ENCODE measurements around the gene GIPC3. TPM values are rescaled to one million over a fixed set of nuclear protein-coding genes. Genes with fewer than 3 reads are reported as not detected.

The GIPC3 gene
- total and polyA plus RNA-seq, 2 of the 8 experiments (the other 6 are each of a cell fraction or from before 2014, with no cell fraction given): 1.0 to 1.2 TPM

DNA sequence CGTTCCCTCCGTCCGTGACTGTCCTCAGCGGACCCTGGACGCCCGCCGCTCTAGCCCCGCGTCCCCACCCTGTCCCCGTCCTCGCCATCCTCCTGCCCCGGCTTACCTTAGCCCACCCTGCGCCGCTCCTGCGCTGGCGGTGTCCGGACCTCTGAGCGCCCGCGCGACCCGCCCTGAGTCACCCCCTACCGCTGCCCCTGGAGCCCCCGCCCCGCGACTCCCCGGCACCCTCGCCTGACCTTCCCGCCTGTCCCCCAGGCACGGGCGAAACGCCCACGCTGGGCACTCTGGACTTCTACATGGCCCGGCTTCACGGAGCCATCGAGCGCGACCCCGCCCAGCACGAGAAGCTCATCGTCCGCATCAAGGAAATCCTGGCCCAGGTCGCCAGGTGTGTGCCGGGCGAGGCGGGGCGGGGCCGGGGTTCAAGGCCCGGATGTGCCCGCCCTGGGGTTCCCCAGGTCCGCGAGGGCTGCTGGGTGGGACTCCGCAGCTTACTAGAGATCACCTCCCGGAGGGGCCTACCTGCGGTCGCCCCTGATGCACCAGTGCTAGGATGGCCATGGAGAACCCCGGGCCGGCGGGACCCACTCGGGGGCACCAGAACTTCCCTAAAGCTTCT, 7.4 kb upstream of the GIPC3 start:
- 8% methylated on average over 17 of the region's 60 CpGs; no CpG with 5 or more reads in 1 of the 2 experiments for WGBS, 2 experiments (ENCODE audit: extremely low coverage in 1 of 2, insufficient coverage in 1 of 2, insufficient read length in 1 of 2, insufficient replicate concordance in 2 of 2, low coverage in 1 of 2, low lambda C conversion rate in 2 of 2, missing lambda C conversion rate in 1 of 2)
- H3K4ac ChIP-seq (replicated peaks; ENCODE audit: insufficient read length, low read depth, low read length): no peak overlapping the region
- H2BK12ac ChIP-seq (ENCODE audit: low read depth, low read length): no peak overlapping the region
- peak overlapping the region; percentile 81 to 84 for H3K4me2 ChIP-seq (ENCODE audit: insufficient read depth in 1 of 2, low read depth in 2 of 2, low read length in 2 of 2)
- H3K79me1 ChIP-seq (ENCODE audit: low read depth, low read length): no peaks in the 10 kb centered on the region
- no peak overlapping the region for H3K14ac ChIP-seq (ENCODE audit: insufficient read length)
- DNase-seq (ENCODE audit: low read depth in 1 of 2, low spot score in 2 of 2) (peak in 1 of 2 experiments; percentile 89), FAIRE-seq (no peak)
- peaks cover 3 to 8% of the 10 kb centered on the region in 2 experiments for H4K20me1 ChIP-seq (replicated peaks in 1 of 2; ENCODE audit: control insufficient read depth in 1 of 2, insufficient read depth in 2 of 2, low read length in 2 of 2)
- ChIA-PET POLR2A (ENCODE audit: partially characterized antibody) (interaction anchor here (0.6 to 2.0 kb wide), 18 partner anchors 9 to 185 kb away, joined by 3 to 7 read pairs (median 4); partner anchors contain the start of genes MRPL54 and TEKTIP1), CTCF (ENCODE audit: partially characterized antibody) (interaction anchor here (0.6 to 6.6 kb wide), 9 partner anchors 9 to 250 kb away, joined by 3 to 51 read pairs (median 6); partner anchors contain the start of gene MFSD12)
- H4K8ac ChIP-seq (ENCODE audit: extremely low read depth, insufficient read depth, low read length): 0 out of 2 replicates have a peak overlapping the region, but pooled peaks have one; percentile 47
- H2BK20ac ChIP-seq (ENCODE audit: low read length): no peak overlapping the region
- no peak overlapping the region for H3K56ac ChIP-seq (replicated peaks; ENCODE audit: insufficient read length, low read depth, low read length)
- no peak overlapping the region for H2AK5ac ChIP-seq (ENCODE audit: low read depth, low read length)
- H3K9ac ChIP-seq (replicated peaks in 1 of 4; ENCODE audit: extremely low read depth in 1 of 4, low read depth in 3 of 4, low read length in 3 of 4): no peak overlapping the region
- H3K4me3 ChIP-seq (ENCODE audit: extremely low read depth in 1 of 4, insufficient read depth in 2 of 4, low read depth in 3 of 4, low read length in 4 of 4): peak overlapping the region; percentile 19 to 77 (median 44); a peak in 7 of 8 replicates
- H3K27ac ChIP-seq (ENCODE audit: low read depth, low read length): no peak overlapping the region
- H3K4me1 ChIP-seq (replicated peaks in 1 of 4; ENCODE audit: control insufficient read depth in 3 of 4, insufficient read depth in 4 of 4, low read length in 3 of 4): peaks cover 0 to 13% (median 8%) of the 10 kb centered on the region in 4 experiments; a peak in 5 of 7 replicates
- H3K23ac ChIP-seq (ENCODE audit: insufficient read length): no peak overlapping the region
- H3K27me3 ChIP-seq (replicated peaks in 1 of 4; ENCODE audit: control insufficient read depth in 3 of 4, extremely low read depth in 1 of 4, insufficient read depth in 3 of 4, low read length in 3 of 4): peaks cover 0 to 5% (median 0%) of the 10 kb centered on the region in 4 experiments; a peak in 1 of 7 replicates
- H4K91ac ChIP-seq (replicated peaks; ENCODE audit: insufficient read length, low read length): no peak overlapping the region
- H2BK120ac ChIP-seq (replicated peaks; ENCODE audit: low read depth, low read length): no peak overlapping the region
- peaks cover 17% of the 10 kb centered on the region; the same call in 1 of the 2 replicates for H3K23me2 ChIP-seq (ENCODE audit: low read depth, low read length)
- H3K79me2 ChIP-seq (ENCODE audit: control insufficient read depth in 1 of 2, insufficient read depth in 2 of 2, low read length in 2 of 2): no peaks in the 10 kb centered on the region
- H3K18ac ChIP-seq (ENCODE audit: extremely low read depth, low read length): peak overlapping the region; percentile 19; the same call in 1 of the 2 replicates
- no peaks in the 10 kb centered on the region for H3K36me3 ChIP-seq (ENCODE audit: control insufficient read depth in 2 of 4, insufficient read depth in 4 of 4, low read length in 3 of 4)
- H3K9me3 ChIP-seq (ENCODE audit: insufficient read depth in 2 of 2, low read depth in 1 of 2, low read length in 1 of 2): no peaks in the 10 kb centered on the region
- no peak overlapping the region for H2BK5ac ChIP-seq (ENCODE audit: low read depth, low read length)
- no peak overlapping the region for H2BK15ac ChIP-seq (ENCODE audit: low read length)
- H4K5ac ChIP-seq (ENCODE audit: insufficient read length, low read depth, low read length): no peak overlapping the region
- no peak overlapping the region for H2AFZ ChIP-seq (ENCODE audit: low read length)
- TF ChIP-seq CEBPB (IDR thresholded peaks at IDR 0.05; ENCODE audit: low read depth, low read length) (no peak), TBP (IDR thresholded peaks at IDR 0.05; ENCODE audit: low read depth, low read length) (no peak), GTF2F1 (IDR thresholded peaks at IDR 0.05; ENCODE audit: borderline replicate concordance, low read depth, low read length) (no peak), POLR2A (IDR thresholded peaks at IDR 0.05; ENCODE audit: control extremely low read depth in 1 of 2, low read depth in 2 of 2, low read length in 2 of 2) (no peak; a peak in 2 of 3 replicates), TAF1 (IDR thresholded peaks at IDR 0.05; ENCODE audit: low read depth, low read length) (0 out of 2 replicates have a peak, but pooled peaks have one; percentile 36), RBBP5 (IDR thresholded peaks at IDR 0.05; ENCODE audit: borderline replicate concordance, low read depth, low read length) (no peak), TEAD4 (IDR thresholded peaks at IDR 0.05; ENCODE audit: low read depth, low read length) (no peak), SP2 (IDR thresholded peaks at IDR 0.05; ENCODE audit: low read length) (no peak), ZNF274 (IDR thresholded peaks at IDR 0.05; ENCODE audit: borderline replicate concordance, extremely low read depth, low read length) (no peak), JUN (IDR thresholded peaks at IDR 0.05; ENCODE audit: low read depth, low read length) (no peak)
- TF ChIP-seq, protein P1, sequence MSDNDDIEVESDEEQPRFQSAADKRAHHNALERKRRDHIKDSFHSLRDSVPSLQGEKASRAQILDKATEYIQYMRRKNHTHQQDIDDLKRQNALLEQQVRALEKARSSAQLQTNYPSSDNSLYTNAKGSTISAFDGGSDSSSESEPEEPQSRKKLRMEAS (IDR thresholded peaks at IDR 0.05): peak; percentile 67
- TF ChIP-seq, protein P2, sequence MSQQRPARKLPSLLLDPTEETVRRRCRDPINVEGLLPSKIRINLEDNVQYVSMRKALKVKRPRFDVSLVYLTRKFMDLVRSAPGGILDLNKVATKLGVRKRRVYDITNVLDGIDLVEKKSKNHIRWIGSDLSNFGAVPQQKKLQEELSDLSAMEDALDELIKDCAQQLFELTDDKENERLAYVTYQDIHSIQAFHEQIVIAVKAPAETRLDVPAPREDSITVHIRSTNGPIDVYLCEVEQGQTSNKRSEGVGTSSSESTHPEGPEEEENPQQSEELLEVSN (IDR thresholded peaks at IDR 0.05): peak; percentile 53; the same call in 1 of the 2 replicates
